Activated B cell treated with CpG ODN at 0.5 μM for 24 hours (primary cell): ENCODE measurements around the gene FAM193B. TPM values are rescaled to one million over a fixed set of nuclear protein-coding genes. Genes with fewer than 3 reads are reported as not detected.

Experiments used
- ATAC-seq: fragments of 200-7000 bp; cut with Tn5 transposase; one replicate; pipeline ENCODE4 v1.10.0; 2021; ENCODE audit warnings: low read depth, mild to moderate bottlenecking, moderate library complexity
- CTCF ChIA-PET: fragments of 350-600 bp; sonication (Branson Sonifier 250); formaldehyde crosslinking; loops from one replicate; lab custom pipeline; 2021; ENCODE audit warnings: antibody characterized with exemption; lab: Charles Lee
- POLR2A ChIA-PET: fragments of 350-600 bp; sonication (Branson Sonifier 250); formaldehyde crosslinking; loops from one replicate; lab custom pipeline; 2021; ENCODE audit warnings: antibody characterized with exemption; lab: Charles Lee
- DNase-seq: peaks from one replicate; pipeline ENCODE4 v3.0.0; 2022
- H3K27ac Mint-ChIP-seq: one replicate; pipeline ENCODE4 v1.8.0; 2020; ENCODE audit warnings: mixed read lengths
- H3K27me3 Mint-ChIP-seq: one replicate; pipeline ENCODE4 v1.8.0; 2021; ENCODE audit warnings: mixed read lengths
- H3K36me3 Mint-ChIP-seq: one replicate; pipeline ENCODE4 v1.8.0; 2021; ENCODE audit warnings: low read depth, mixed read lengths
- H3K4me1 Mint-ChIP-seq: one replicate; pipeline ENCODE4 v1.8.0; 2021; ENCODE audit warnings: mixed read lengths
- H3K4me3 Mint-ChIP-seq: one replicate; pipeline ENCODE4 v1.8.0; 2020; ENCODE audit warnings: mild to moderate bottlenecking, mixed read lengths
- H3K9me3 Mint-ChIP-seq: one replicate; pipeline ENCODE4 v1.8.0; 2020; ENCODE audit warnings: mixed read lengths
- CTCF ChIP-seq: fragments of 200-600 bp; IDR thresholded peaks from one replicate; pipeline ENCODE4 v1.8.0; 2022; ENCODE audit warnings: antibody characterized with exemption, mild to moderate bottlenecking
- intact Hi-C: fragments of 100-400 bp; cut with micrococcal nuclease; formaldehyde crosslinking; loops from one replicate; pipeline ENCODE4 v1.15.1; 2024
- total RNA-seq: library from RNA; stranded (reverse); gene quantifications from 2 replicates; pipeline ENCODE4 v1.2.3, GENCODE V29; 2022

The FAM193B gene
- total RNA-seq, 1 donor from 2014 or later, result 121 TPM

- peaks cover 2% of the 10 kb centered on the region for H3K36me3 Mint-ChIP-seq
- DNase-seq (no peak), ATAC-seq (no peak)
- intact Hi-C loops, result loop anchor here (2.0 kb wide), 1 partner anchor 17 kb away; the partner anchor contains the start of gene PDLIM7
- H3K27me3 Mint-ChIP-seq, result no peaks in the 10 kb centered on the region
- no peak for TF ChIP-seq CTCF
- peaks cover 30% of the 10 kb centered on the region for H3K4me1 Mint-ChIP-seq
- POLR2A ChIA-PET, result interaction anchor here (0.9 to 2.1 kb wide), 4 partner anchors 24 to 48 kb away, joined by 3 to 7 read pairs (median 4); partner anchors contain the start of gene DOK3
- no peak overlapping the region for H3K4me3 Mint-ChIP-seq
- peak overlapping the region; percentile 88 for H3K27ac Mint-ChIP-seq
- H3K9me3 Mint-ChIP-seq, result no peaks in the 10 kb centered on the region
- CTCF ChIA-PET, result interaction anchor here (0.6 to 2.6 kb wide), 2 partner anchors 10 to 22 kb away, joined by 3 to 10 read pairs; no protein-coding TSS in a partner anchor
These were observed 74.6 kb downstream of the FAM193B start for GRCh38 chr5:177479774-177480173.

DNA sequence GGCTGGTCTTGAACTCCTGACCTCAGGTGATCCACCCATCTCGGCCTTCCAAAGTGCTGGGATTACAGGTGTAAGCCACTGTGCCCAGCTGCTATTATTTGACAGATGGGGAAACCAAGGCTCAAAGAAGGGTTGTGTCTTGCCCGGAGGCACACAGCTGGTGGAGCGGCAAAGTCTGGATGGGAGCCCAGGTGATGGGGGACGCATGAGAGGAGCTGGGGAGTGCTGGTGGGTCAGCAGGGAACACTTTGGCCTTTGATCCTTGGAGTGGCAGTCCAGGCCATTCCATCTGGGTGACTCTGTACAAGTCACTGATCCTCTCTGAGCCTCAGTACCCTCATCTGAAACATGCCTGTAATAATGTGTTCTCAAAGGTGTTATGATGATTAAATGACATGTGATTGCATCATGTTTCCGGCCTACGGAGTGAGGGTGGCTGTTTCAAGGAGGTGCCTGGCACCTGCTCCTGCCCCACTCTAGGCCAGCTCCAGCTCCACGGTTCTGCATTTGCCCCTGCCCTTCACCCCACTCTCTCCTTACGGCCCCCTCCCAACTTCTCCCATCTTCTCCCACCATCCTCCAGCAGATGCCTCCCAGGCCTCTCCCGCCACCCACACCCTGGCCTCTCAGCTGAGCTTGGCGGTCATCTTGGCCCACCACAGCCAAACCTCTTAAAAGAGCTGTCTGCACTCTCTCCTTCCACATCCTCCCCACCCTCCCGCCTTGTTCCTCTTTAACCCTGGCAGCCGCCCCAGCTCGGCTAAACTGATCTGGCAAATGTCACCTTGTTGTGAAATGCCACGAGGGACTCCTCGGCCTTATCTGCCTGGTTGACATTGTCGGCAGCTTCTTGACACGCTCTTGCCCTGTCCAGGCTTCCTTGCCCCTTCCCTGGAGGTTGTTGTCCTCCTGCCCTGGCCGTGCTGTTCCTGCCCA is 75.4 kb downstream of the FAM193B start:
- Mint-ChIP-seq H3K4me1 (peaks cover 33% of the 10 kb centered on the region), H3K27me3 (peaks cover 3% of the 10 kb centered on the region), H3K36me3 (no peaks in the 10 kb centered on the region), H3K27ac (peak overlapping the region; percentile 88), H3K9me3 (no peaks in the 10 kb centered on the region), H3K4me3 (peak overlapping the region; percentile 59)
- CTCF ChIA-PET, result interaction anchor here (2.6 kb wide), 1 partner anchor 23 kb away, joined by 10 read pairs; no protein-coding TSS in a partner anchor
- intact Hi-C loops, result loop anchor here (2.0 kb wide), 1 partner anchor 18 kb away; the partner anchor contains the start of gene PDLIM7
- no peak for DNase-seq
- ATAC-seq, result peak; percentile 73
- POLR2A ChIA-PET, result interaction anchor here (1.1 to 2.1 kb wide), 5 partner anchors 14 to 47 kb away, joined by 3 to 7 read pairs (median 5); partner anchors contain the start of gene DOK3
- TF ChIP-seq CTCF, result no peak

DNA sequence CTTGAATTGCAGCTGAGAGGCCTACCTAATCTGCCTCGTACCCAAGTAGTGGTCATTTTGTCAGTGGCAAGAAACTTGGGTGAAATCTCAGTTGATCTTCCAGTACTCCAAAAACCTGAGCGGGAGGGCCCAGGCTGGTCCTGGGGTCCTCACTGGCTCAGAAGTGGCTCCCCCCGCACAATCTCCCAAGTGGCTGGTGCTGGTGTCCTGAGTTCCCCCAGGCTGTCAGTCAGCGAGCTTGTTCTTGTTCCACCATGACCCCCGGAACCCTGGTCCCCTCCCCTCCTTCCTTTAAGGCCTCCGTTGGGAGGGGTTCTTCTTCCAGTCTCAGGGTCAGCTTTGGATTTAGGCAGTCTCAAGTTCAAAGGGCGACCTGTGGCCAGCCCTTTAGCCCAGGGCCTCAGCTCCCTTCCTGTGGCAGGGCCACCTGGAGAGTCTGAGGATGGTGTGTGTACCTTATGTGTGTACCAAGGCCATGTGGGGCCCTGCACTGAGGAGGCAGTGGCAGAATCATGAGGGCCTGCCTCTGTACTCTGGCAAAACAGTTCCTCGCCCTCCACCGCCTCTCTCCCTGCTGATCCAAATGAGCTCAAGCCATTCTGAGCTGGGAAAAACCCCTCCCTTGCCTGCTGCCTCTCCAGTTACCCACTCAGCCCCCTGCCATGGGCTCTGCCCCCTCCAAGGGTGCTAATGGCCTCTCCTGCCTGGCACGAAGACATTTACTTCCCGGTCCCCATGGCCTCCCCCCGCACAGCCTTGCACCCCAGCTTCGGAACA is 76.5 kb downstream of the FAM193B start:
- POLR2A ChIA-PET, result interaction anchor here (1.1 to 2.1 kb wide), 4 partner anchors 15 to 31 kb away, joined by 3 to 7 read pairs (median 6); partner anchors contain the start of gene DOK3
- Mint-ChIP-seq H3K36me3 (no peaks in the 10 kb centered on the region), H3K4me1 (peaks cover 36% of the 10 kb centered on the region), H3K9me3 (no peaks in the 10 kb centered on the region), H3K27me3 (peaks cover 4% of the 10 kb centered on the region), H3K4me3 (no peak overlapping the region), H3K27ac (peak overlapping the region; percentile 18)
- ATAC-seq (no peak), DNase-seq (no peak)
- TF ChIP-seq CTCF, result no peak
- intact Hi-C loops, result loop anchor here (2.0 kb wide), 1 partner anchor 19 kb away; the partner anchor contains the start of gene PDLIM7
- CTCF ChIA-PET, result interaction anchor here (0.8 to 2.6 kb wide), 2 partner anchors 22 to 24 kb away, joined by 3 to 10 read pairs; no protein-coding TSS in a partner anchor

DNA sequence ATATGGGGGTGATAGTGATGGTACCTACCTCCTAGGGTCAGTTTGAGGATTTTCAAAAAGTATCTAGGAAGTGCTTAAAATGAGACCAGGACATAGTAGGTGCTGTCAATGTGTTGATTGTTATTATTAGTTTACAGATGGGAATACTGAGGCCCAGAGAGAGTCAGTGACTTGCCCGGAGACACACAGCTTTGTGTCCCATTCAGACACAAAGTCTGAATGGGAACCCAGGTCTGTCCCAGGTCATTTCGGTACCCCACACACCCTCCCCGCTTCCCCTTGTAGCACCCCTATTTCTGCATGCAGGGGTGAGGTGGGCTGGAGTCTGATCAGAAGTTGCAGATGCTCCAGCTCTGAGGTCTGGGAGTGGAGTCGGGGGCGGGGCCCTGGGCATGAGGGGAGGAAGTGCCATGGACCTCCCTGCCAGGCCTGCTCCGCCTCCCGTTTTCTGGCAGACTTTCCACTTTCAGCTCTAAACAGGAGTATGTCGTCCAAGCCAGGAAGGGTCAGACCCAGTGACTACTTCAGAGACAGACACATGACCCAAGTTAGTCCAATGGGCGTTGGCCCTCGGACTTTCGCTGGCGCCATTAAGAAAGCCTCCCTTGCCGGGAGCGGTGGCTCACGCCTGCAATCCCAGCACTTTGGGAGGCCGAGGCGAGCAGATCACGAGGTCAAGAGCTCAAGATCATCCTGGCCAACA is 77.7 kb downstream of the FAM193B start:
- Mint-ChIP-seq H3K4me3 (no peak overlapping the region), H3K27me3 (peaks cover 4% of the 10 kb centered on the region), H3K27ac (no peak overlapping the region), H3K4me1 (peaks cover 36% of the 10 kb centered on the region), H3K36me3 (no peaks in the 10 kb centered on the region), H3K9me3 (no peaks in the 10 kb centered on the region)
- no peak for TF ChIP-seq CTCF
- POLR2A ChIA-PET, result no interaction called here
- intact Hi-C loops, result no loop called here
- ATAC-seq, result no peak
- CTCF ChIA-PET, result interaction anchor here (0.8 kb wide), 1 partner anchor 21 kb away, joined by 3 read pairs; no protein-coding TSS in a partner anchor
- DNase-seq, result no peak
